ENCODE measurements around the gene SCLT1.

Gene SCLT1

GRCh38 chr4:128871948-128872347 lies 221.4 kb downstream of the SCLT1 start:
- H3K9me3 ChIP-seq (ENCODE audit: control insufficient read depth, low read length): no peaks in the 10 kb centered on the region
- peak; percentile 76 for DNase-seq (ENCODE audit: low read depth)

GRCh38 chr4:128869776-128870509 lies 223.4 kb downstream of the SCLT1 start:
- DNase-seq (ENCODE audit: low read depth): no peak
- H3K4me1 ChIP-seq (ENCODE audit: control insufficient read depth, insufficient read depth, low read length): peaks cover 9% of the 10 kb centered on the region
- no peak overlapping the region for H3K4me3 ChIP-seq (ENCODE audit: low read length)
- H3K9ac ChIP-seq (ENCODE audit: low read length): no peak overlapping the region
- H3K27me3 ChIP-seq (replicated peaks; ENCODE audit: control insufficient read depth, insufficient read depth, low read length): no peaks in the 10 kb centered on the region
- peaks cover 99% of the 10 kb centered on the region for H3K36me3 ChIP-seq (ENCODE audit: control insufficient read depth, insufficient read depth, low read length, severe bottlenecking)
- no peaks in the 10 kb centered on the region for H3K9me3 ChIP-seq (ENCODE audit: control insufficient read depth, low read length)

More at GRCh38 chr4:128871948-128872347, 221.4 kb downstream of the SCLT1 start:
- H3K27me3 ChIP-seq (replicated peaks; ENCODE audit: control insufficient read depth, insufficient read depth, low read length): no peaks in the 10 kb centered on the region
- H3K9ac ChIP-seq (ENCODE audit: low read length): no peak overlapping the region
- H3K4me1 ChIP-seq (ENCODE audit: control insufficient read depth, insufficient read depth, low read length): peaks cover 9% of the 10 kb centered on the region
- H3K4me3 ChIP-seq (ENCODE audit: low read length): no peak overlapping the region
- H3K36me3 ChIP-seq (ENCODE audit: control insufficient read depth, insufficient read depth, low read length, severe bottlenecking): peaks cover 96% of the 10 kb centered on the region

- peaks cover 98% of the 10 kb centered on the region for H3K36me3 ChIP-seq (ENCODE audit: control insufficient read depth, insufficient read depth, low read length, severe bottlenecking)
- no peak overlapping the region for H3K4me3 ChIP-seq (ENCODE audit: low read length)
- H3K9me3 ChIP-seq (ENCODE audit: control insufficient read depth, low read length): no peaks in the 10 kb centered on the region
- H3K4me1 ChIP-seq (ENCODE audit: control insufficient read depth, insufficient read depth, low read length): peaks cover 9% of the 10 kb centered on the region
- H3K27me3 ChIP-seq (replicated peaks; ENCODE audit: control insufficient read depth, insufficient read depth, low read length): no peaks in the 10 kb centered on the region
- no peak overlapping the region for H3K9ac ChIP-seq (ENCODE audit: low read length)
- DNase-seq (ENCODE audit: low read depth): no peak
Observed at GRCh38 chr4:128868758-128869157, 224.6 kb downstream of the SCLT1 start.

GRCh38 chr4:128866691-128867090 lies 226.6 kb downstream of the SCLT1 start:
- H3K27me3 ChIP-seq (replicated peaks; ENCODE audit: control insufficient read depth, insufficient read depth, low read length): no peaks in the 10 kb centered on the region
- H3K9ac ChIP-seq (ENCODE audit: low read length): no peak overlapping the region
- no peak overlapping the region for H3K4me3 ChIP-seq (ENCODE audit: low read length)
- no peak for DNase-seq (ENCODE audit: low read depth)
- no peaks in the 10 kb centered on the region for H3K9me3 ChIP-seq (ENCODE audit: control insufficient read depth, low read length)
- H3K4me1 ChIP-seq (ENCODE audit: control insufficient read depth, insufficient read depth, low read length): peaks cover 14% of the 10 kb centered on the region
- H3K36me3 ChIP-seq (ENCODE audit: control insufficient read depth, insufficient read depth, low read length, severe bottlenecking): peaks cover 95% of the 10 kb centered on the region

GRCh38 chr4:128866269-128866668 lies 227.1 kb downstream of the SCLT1 start:
- no peaks in the 10 kb centered on the region for H3K9me3 ChIP-seq (ENCODE audit: control insufficient read depth, low read length)
- H3K36me3 ChIP-seq (ENCODE audit: control insufficient read depth, insufficient read depth, low read length, severe bottlenecking): peaks cover 95% of the 10 kb centered on the region
- peaks cover 14% of the 10 kb centered on the region for H3K4me1 ChIP-seq (ENCODE audit: control insufficient read depth, insufficient read depth, low read length)
- no peaks in the 10 kb centered on the region for H3K27me3 ChIP-seq (replicated peaks; ENCODE audit: control insufficient read depth, insufficient read depth, low read length)
- no peak for DNase-seq (ENCODE audit: low read depth)
- H3K9ac ChIP-seq (ENCODE audit: low read length): no peak overlapping the region
- no peak overlapping the region for H3K4me3 ChIP-seq (ENCODE audit: low read length)

GRCh38 chr4:128865132-128865531 lies 228.2 kb downstream of the SCLT1 start:
- H3K9me3 ChIP-seq (ENCODE audit: control insufficient read depth, low read length): no peaks in the 10 kb centered on the region
- peaks cover 24% of the 10 kb centered on the region for H3K4me1 ChIP-seq (ENCODE audit: control insufficient read depth, insufficient read depth, low read length)
- no peaks in the 10 kb centered on the region for H3K27me3 ChIP-seq (replicated peaks; ENCODE audit: control insufficient read depth, insufficient read depth, low read length)
- H3K36me3 ChIP-seq (ENCODE audit: control insufficient read depth, insufficient read depth, low read length, severe bottlenecking): peaks cover 95% of the 10 kb centered on the region
- no peak overlapping the region for H3K4me3 ChIP-seq (ENCODE audit: low read length)
- DNase-seq (ENCODE audit: low read depth): no peak
- H3K9ac ChIP-seq (ENCODE audit: low read length): no peak overlapping the region

- H3K36me3 ChIP-seq (ENCODE audit: control insufficient read depth, insufficient read depth, low read length, severe bottlenecking): peaks cover 82% of the 10 kb centered on the region
Observed at GRCh38 chr4:128863312-128864075, 229.8 kb downstream of the SCLT1 start.

GRCh38 chr4:128862608-128863311 lies 230.6 kb downstream of the SCLT1 start:
- no peak overlapping the region for H3K4me3 ChIP-seq (ENCODE audit: low read length)
- H3K9me3 ChIP-seq (ENCODE audit: control insufficient read depth, low read length): no peaks in the 10 kb centered on the region
- H3K36me3 ChIP-seq (ENCODE audit: control insufficient read depth, insufficient read depth, low read length, severe bottlenecking): peaks cover 81% of the 10 kb centered on the region
- peak overlapping the region; percentile 56 for H3K9ac ChIP-seq (ENCODE audit: low read length)
- H3K4me1 ChIP-seq (ENCODE audit: control insufficient read depth, insufficient read depth, low read length): peaks cover 28% of the 10 kb centered on the region
- H3K27me3 ChIP-seq (replicated peaks; ENCODE audit: control insufficient read depth, insufficient read depth, low read length): no peaks in the 10 kb centered on the region
- no peak for DNase-seq (ENCODE audit: low read depth)

More at GRCh38 chr4:128863312-128864075, 229.8 kb downstream of the SCLT1 start:
- Histone ChIP-seq H3K27me3 (replicated peaks; ENCODE audit: control insufficient read depth, insufficient read depth, low read length) (no peaks in the 10 kb centered on the region), H3K4me3 (ENCODE audit: low read length) (no peak overlapping the region), H3K9ac (ENCODE audit: low read length) (peak overlapping the region; percentile 56), H3K4me1 (ENCODE audit: control insufficient read depth, insufficient read depth, low read length) (peaks cover 32% of the 10 kb centered on the region), H3K9me3 (ENCODE audit: control insufficient read depth, low read length) (no peaks in the 10 kb centered on the region)
- peak; percentile 88 for DNase-seq (ENCODE audit: low read depth)

- H3K27me3 ChIP-seq (replicated peaks; ENCODE audit: control insufficient read depth, insufficient read depth, low read length): no peaks in the 10 kb centered on the region
- H3K4me1 ChIP-seq (ENCODE audit: control insufficient read depth, insufficient read depth, low read length): peaks cover 28% of the 10 kb centered on the region
- no peak for DNase-seq (ENCODE audit: low read depth)
- H3K9me3 ChIP-seq (ENCODE audit: control insufficient read depth, low read length): no peaks in the 10 kb centered on the region
- peaks cover 81% of the 10 kb centered on the region for H3K36me3 ChIP-seq (ENCODE audit: control insufficient read depth, insufficient read depth, low read length, severe bottlenecking)
- no peak overlapping the region for H3K4me3 ChIP-seq (ENCODE audit: low read length)
- H3K9ac ChIP-seq (ENCODE audit: low read length): peak overlapping the region; percentile 56
Observed at GRCh38 chr4:128861856-128862518, 231.4 kb downstream of the SCLT1 start.

GRCh38 chr4:128859887-128860677 lies 233.3 kb downstream of the SCLT1 start:
- H3K36me3 ChIP-seq (ENCODE audit: control insufficient read depth, insufficient read depth, low read length, severe bottlenecking): peaks cover 81% of the 10 kb centered on the region
- H3K9ac ChIP-seq (ENCODE audit: low read length): peak overlapping the region; percentile 15

More at GRCh38 chr4:128859887-128860677, 233.3 kb downstream of the SCLT1 start:
- peak; percentile 67 for DNase-seq (ENCODE audit: low read depth)
- no peaks in the 10 kb centered on the region for H3K27me3 ChIP-seq (replicated peaks; ENCODE audit: control insufficient read depth, insufficient read depth, low read length)
- no peak overlapping the region for H3K4me3 ChIP-seq (ENCODE audit: low read length)
- peaks cover 34% of the 10 kb centered on the region for H3K4me1 ChIP-seq (ENCODE audit: control insufficient read depth, insufficient read depth, low read length)
- no peaks in the 10 kb centered on the region for H3K9me3 ChIP-seq (ENCODE audit: control insufficient read depth, low read length)
